Bladder microvascular endothelial cell (primary cell): Measurements from ENCODE around the gene PTTG1IP. TPM values are rescaled to one million over a fixed set of nuclear protein-coding genes. Genes with fewer than 3 reads are reported as not detected.

Experiments
- total RNA-seq: library from RNA; depleted of rRNA; stranded (reverse); fragments of >200 nt; gene quantifications from 2 replicates; pipeline ENCODE4 v1.2.3, GENCODE V29; 2014

Gene PTTG1IP, protein sequence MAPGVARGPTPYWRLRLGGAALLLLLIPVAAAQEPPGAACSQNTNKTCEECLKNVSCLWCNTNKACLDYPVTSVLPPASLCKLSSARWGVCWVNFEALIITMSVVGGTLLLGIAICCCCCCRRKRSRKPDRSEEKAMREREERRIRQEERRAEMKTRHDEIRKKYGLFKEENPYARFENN
- 258 and 494 TPM in 2 replicates for total RNA-seq

DNA sequence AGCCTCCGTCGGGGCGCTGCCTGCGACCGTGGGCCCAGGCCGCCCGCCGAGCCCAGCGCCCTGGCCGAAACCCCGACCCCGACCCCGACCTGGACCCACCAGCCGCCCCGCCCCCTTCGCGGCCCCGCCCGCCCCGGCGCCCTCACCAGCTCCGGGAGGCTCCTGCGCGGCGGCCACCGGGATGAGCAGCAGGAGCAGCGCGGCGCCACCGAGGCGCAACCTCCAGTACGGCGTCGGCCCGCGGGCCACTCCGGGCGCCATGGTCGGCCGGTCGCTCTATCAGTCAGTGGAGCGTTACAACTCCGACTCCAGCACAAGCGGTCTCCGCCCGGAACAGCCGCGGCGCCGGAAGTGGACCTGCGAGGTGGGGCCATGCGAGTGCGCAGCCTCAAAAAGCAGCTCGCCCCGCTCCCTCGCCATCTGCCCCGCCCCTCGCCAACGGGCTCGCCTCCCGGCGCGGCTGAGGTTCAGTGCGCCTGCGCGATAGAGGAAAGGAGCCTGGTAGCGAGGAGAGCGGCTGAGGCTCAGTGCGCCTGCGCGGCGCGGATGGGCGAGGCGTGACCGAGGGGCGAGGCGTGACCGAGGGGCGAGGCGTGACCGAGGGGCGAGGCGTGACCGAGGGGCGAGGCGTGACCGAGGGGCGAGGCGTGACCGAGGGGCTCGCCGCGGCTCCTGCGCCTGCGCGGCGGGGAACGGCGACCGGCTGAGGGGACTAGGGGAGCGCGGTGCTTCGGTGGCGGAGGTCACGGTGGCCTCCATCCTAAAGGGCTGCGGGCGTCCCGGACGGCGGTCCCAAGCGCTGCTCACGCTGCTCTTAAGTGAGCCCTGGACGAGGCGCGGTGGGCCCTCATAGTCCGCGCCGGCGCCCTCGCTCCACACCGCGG is at the start of gene PTTG1IP:
Gene PTTG1IP (minus strand): TSS at position 335 of the 884 bp plus-strand sequence. CDS start 74 bp downstream, at position 261.

DNA sequence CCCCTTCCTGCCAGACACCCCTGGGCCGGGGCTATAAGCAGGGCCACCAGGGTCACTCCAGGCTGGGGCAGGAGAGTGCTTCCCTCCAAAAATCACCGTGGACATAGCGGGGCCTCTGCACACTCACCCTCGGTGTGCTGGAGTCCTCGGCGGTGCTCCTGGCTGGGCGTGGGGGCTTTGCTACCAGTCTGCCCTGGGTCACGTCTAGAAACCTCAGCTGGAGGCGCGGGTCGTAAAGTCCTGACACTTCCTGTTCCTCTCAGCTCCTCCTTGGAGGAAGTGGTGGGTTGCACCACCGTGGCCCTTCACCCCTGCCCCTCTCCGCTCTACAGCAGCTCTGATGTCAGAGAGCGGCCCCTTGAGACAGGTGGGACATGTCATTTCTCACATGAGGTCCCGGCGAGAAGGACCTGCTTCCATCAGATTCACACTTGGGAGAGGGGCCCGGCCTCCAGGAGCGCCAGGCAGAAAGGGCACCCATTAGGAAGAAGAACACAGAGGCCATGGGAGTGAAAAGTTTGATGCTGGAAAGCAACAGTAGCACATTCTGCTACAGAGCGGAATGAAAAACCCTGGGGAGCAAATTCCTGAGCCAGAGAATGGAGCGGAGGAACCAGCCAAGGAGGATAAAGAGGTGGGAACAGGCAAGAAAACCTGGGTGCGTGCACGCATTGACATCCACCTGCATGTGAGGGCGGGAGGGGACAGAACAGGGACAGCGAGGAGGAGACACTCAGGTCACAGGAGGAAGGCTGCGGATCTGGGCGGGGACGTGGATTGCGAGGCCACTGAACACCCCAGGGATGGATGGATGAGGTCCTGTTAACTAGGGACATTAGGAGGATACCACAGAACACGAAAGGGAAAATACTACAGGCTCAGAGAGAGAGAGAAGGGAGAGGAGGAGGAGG is 47.5 kb upstream of the PTTG1IP start, which contains the start of gene ITGB2:
Gene ITGB2 (minus strand): TSS at position 206 of the 911 bp plus-strand sequence. CDS start 10,117 bp downstream, outside the sequence.

DNA sequence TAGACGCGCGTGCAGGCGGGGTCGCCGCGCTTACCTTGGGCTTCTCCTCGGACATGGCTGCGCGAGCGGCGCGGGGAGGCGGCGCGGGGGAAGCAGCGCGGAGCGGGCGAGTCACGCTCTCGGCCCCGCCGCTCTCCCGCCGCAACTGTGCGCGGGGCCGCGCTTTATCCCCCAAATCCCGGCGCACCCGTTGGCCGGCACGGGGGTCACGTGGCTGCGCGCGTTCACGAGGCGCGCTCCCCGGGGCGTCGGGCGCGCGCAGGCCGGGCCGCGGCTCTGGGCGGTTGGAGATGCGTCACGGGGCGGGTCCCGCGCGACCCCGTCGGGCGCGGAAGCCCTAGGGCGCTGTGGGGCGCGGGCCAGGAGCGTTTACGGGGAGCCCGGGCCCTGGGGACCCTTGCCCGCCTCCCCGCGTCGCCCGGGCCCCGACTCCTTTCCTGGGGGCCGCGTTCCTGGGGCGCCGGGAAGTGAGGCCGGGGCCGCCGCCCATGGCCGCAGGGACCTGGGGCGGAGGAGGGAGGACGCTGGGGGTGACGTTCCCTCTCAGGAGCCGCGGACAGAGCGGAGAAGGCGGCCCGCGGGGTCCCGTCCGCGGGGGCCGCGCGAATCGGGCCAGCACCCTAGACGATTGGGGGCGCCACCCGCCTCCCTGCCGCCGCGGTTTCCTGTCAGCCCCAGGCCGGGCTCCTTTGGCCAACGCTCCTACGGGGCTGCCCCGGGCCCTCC is 55.4 kb downstream of the PTTG1IP start, which contains the start of gene SUMO3:
Gene SUMO3 (minus strand): TSS at position 149 of the 726 bp plus-strand sequence. CDS start 94 bp downstream, at position 55.

DNA sequence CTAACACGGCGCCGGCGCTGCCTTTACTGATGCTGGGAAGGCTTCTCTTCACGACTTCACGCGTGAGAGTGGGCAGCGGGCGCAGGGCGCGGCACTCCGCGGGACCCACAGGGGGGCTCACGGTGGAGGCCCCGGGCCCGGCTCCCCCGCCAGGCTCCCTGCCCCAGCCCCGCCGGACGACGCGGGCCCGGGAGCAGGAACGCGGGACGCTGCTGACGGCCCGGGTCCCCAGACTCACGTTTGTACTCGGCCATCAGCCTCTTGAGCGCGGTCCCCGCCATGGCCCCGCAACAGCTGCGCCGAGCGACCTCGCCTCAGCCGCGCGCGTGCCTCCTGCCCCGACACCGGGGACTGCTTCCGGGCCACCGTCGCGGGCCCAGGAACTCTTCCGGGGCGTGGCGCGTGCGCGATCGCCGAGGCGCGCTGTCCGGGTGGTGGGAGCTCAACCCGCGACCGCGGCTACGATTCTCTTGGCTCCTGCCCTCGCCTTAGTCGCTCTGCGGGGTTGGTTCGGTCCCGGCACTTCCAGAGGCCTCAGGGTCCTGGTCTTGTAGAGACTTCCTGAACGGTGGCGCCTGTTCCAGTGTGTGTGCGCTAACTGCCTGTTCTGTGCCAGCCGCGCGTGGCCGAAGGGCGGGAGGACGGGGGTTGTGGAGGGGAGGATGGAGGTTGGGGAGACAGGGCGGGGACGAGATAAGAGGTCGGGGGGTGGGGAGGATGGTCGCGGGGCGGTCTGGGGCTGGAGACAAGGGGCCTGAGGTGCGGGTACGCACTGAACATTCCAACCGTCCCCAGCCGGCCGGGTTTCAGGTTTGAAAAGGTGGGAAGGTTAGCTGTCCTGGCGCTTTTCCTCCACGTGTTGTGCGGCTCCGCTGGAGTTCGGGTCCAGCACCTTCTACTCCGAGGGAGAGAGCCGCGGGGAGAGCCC is 71.8 kb downstream of the PTTG1IP start, which contains the start of gene UBE2G2:
Gene UBE2G2 (minus strand): TSS at position 353 of the 928 bp plus-strand sequence. CDS start 72 bp downstream, at position 281.

Other genes starting within 250 kb of the PTTG1IP start
- gene KRTAP10-9, start 246.6 kb downstream of the PTTG1IP start, total RNA-seq: not detected in 2 replicates
- gene KRTAP10-10, start 236.3 kb downstream of the PTTG1IP start, total RNA-seq: not detected in 2 replicates
- gene KRTAP10-11, start 227.3 kb downstream of the PTTG1IP start, total RNA-seq: not detected in 2 replicates
- gene KRTAP12-4, start 219.0 kb downstream of the PTTG1IP start, total RNA-seq: not detected in 2 replicates
- not detected in 2 replicates for gene KRTAP12-3, start 215.8 kb downstream of the PTTG1IP start, total RNA-seq
- not detected in 2 replicates for gene KRTAP12-2, start 206.8 kb downstream of the PTTG1IP start, total RNA-seq
- not detected in 2 replicates for gene KRTAP12-1, start 191.5 kb downstream of the PTTG1IP start, total RNA-seq
- not detected in 2 replicates for gene KRTAP10-12, start 176.5 kb downstream of the PTTG1IP start, total RNA-seq
- 0.19 TPM in 1 of 2 replicates, not detected in the other for gene TSPEAR, start 162.1 kb downstream of the PTTG1IP start, total RNA-seq
- gene UBE2G2, start 71.9 kb downstream of the PTTG1IP start, total RNA-seq: 61.2 and 109 TPM in 2 replicates
- gene SUMO3, start 55.6 kb downstream of the PTTG1IP start, total RNA-seq: 77.9 and 93.5 TPM in 2 replicates
- 0.13 and 0.16 TPM in 2 replicates for gene ITGB2, start 47.2 kb upstream of the PTTG1IP start, total RNA-seq
- 25.5 and 28.8 TPM in 2 replicates for gene SLX9, start 66.3 kb upstream of the PTTG1IP start, total RNA-seq
- gene ADARB1, start 200.9 kb upstream of the PTTG1IP start, total RNA-seq: 27.5 and 48.8 TPM in 2 replicates